GM21717 (cell line): ENCODE measurements around the gene ZNF335.

Source experiments
- ATAC-seq: cut with Tn5 transposase; IDR thresholded peaks from one replicate; pipeline ENCODE4 v1.9.1; 2021; ENCODE audit warnings: mild to moderate bottlenecking, moderate library complexity; ENCODE audit not compliant: unreplicated experiment

The ZNF335 gene

GRCh38 chr20:45952861-45953260, 19.1 kb downstream of the ZNF335 start:
- no peak for ATAC-seq

DNA sequence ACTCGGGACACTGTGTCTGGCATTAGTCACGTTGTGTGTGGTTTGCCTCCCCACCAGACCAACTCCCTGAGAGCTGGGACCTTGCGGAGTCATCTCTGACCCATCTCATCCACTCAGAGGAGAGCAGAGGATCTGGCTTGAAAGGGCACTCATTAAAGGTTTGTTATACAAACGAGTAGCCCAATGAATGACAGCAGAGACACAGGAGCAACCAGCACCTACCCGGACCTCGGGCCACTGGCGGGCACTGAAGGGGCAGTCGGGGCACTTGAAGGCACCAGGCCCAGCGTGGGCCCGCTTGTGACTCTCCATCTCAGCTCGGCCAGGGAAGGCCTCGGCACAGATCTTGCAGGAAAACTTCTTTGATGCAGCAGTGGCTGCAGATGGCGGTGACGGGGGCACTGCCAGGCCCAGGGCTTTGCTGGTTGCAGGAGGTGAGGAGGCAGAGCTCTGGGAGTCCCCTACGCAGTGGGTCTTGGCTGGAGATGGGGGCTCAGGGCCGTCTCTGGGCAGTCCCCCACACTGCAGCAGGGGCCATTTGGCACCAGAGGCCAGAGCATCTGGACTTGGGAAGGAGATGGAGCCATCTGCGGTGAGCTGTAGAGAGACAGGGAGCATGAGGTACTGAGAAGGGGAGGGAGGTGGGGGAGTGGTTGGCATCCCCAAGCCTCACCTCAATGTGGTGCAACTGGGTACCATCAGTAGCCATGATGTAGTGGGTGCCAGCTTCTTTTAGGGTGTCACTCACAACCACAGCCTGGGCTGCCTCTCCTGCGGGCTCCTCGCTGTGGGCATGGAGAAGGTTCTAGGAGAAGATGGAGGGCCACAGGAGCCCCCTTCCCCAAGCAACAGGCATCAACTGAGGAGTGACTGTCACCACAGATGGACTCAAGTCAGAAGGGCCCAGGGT, 19.8 kb downstream of the ZNF335 start:
- no peak for ATAC-seq

GRCh38 chr20:45950330-45950646, 21.7 kb downstream of the ZNF335 start:
- no peak for ATAC-seq

GRCh38 chr20:45949542-45950329, 22.3 kb downstream of the ZNF335 start:
- no peak for ATAC-seq

DNA sequence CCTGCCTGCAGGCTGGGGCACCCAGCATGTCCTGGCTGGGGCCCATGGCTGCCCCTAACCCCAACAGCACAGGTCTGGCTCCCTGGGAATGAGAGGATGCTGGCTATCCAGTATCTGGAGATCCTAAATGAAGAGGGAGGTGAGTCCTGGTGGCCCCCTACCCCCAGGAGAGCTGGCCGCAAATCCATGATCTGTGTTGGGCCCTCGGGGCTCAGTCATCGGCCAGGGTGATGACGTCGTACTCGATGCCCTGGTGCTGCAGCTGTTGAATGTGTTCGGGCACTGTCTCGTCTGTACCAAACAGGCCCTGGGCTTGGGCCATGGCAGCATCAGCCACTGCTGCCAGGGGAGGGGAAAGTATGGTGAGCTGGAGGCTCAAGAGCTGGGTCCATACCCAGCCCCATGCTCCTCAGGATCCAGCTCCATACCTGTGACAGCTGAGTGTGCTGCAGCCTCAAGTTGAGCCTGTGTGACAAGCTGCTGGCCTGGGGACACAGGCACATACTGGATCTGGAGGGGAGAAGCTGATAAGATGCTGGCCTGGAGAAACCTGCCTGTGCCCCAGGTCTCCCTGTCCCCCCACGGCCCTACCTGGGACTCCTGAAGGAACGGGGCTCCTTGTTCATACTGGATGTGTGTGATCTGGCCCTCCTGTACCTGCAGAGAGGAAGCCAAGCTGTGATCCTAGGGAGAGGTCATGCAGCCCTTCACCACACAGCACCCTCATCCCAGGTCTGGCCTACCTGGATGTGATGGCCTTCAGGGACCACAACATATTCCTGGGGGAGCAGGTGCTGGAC, 23.1 kb downstream of the ZNF335 start:
- no peak for ATAC-seq

GRCh38 chr20:45948261-45948733, 23.7 kb downstream of the ZNF335 start:
- no peak for ATAC-seq

DNA sequence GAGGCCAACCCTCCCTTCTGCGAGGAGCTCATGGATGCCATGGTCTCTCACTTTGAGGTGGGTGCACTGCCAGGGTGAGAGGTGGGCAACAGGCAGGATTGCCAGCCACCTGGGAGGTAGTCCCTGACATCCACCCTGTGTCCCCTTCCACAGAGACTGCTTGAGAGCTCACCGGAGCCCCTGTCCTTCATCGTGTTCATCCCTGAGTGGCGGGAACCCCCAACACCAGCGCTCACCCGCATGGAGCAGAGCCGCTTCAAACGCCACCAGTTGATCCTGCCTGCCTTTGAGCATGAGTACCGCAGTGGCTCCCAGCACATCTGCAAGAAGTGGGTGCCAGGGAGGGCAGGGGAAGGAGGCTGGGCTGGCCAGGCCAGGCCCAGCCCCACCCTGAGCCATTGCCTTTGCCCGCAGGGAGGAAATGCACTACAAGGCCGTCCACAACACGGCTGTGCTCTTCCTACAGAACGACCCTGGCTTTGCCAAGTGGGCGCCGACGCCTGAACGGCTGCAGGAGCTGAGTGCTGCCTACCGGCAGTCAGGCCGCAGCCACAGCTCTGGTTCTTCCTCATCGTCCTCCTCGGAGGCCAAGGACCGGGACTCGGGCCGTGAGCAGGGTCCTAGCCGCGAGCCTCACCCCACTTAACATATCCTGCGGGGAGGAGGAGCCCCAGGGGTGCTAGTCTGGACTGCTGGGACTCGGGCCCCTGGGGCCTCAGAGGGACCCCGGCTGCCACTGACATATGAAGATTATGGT, 24.7 kb downstream of the ZNF335 start:
- no peak for ATAC-seq

GRCh38 chr20:45946149-45946970, 25.6 kb downstream of the ZNF335 start:
- no peak for ATAC-seq

GRCh38 chr20:45945678-45946148, 26.3 kb downstream of the ZNF335 start:
- no peak for ATAC-seq

DNA sequence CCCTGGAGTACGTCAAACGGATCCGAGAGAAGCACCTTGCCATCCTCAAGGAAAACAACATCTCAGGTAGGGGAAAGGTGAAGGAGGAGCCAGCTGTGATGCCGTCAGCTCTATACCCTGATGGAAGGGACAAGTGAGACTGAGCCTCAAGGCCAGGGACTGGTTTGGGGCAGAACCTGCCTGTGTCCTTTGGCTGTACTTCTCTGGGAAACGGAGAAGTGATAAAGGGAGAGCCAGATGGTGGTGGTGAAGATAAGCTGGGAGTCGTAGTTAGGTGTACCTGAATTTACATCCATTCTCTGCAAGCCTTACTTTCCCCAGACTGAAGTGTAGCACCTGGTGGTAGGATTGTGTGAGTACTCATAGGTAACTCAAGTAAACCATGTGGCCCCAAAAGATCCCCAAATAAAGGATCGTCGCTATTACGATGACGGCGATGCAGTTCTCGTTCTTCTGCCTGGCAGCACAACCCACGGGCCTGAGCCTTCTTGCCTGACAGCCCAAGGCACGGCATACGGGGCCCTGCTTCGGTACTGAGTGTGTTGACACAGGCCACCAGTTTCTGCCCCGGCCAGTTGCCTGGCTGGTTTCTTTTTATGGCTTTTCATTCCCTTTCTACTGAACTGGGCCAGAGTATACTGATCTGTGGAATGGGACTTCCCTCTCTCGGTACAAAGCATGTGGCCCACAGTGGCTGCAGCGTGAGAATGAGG, 26.9 kb downstream of the ZNF335 start:
- ATAC-seq = no peak

- no peak for ATAC-seq
Observed at GRCh38 chr20:45944151-45944964, 27.6 kb downstream of the ZNF335 start.

GRCh38 chr20:45943613-45944012, 28.4 kb downstream of the ZNF335 start:
- no peak for ATAC-seq

DNA sequence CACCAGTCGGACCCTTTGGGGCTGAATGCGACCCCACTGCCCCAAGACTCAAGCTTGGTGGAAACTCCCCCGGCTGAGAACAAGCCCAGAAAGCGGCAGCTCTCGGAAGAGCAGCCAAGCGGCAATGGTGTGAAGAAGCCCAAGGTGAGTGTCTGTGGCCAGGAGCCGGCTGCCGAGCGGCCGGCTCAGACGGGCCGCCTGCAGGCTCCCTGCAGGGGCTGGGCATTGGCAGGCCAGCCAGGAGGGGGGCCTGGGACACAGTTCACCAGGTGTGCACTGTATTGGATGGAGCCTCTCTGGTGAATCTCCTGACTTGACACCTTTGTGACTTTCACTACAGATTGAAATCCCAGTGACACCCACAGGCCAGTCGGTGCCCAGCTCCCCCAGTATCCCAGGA, 31.5 kb downstream of the ZNF335 start:
- ATAC-seq = no peak

GRCh38 chr20:45940053-45940452, 31.9 kb downstream of the ZNF335 start:
- no peak for ATAC-seq

DNA sequence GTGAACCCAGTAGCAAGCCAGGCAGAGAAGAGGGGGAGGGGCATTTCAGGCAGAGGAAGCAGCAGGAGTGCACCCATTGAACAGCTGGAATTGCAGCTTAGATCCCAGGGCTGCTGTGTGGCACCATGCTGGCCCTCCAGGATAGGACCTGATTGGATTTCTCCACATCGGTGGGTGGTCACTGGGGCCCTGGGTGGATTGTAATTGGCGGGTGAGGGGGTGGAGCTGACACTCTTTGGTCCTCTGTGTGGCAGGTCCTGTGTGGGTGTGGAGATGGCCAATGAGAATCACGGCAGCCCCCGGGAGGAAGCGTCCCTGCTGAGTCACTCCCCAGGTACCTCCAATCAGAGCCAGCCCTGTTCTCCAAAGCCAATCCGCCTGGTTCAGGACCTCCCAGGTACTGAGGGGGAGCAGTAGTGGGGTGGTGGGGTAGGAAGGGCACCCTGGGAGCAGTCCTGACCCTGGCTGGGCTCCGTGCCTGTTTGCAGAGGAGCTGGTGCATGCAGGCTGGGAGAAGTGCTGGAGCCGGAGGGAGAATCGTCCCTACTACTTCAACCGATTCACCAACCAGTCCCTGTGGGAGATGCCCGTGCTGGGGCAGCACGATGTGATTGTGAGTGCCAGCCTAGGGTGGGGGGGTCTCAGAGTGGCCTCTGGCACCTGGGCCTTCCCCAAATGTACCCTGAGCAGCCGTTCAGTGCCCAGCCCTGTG, 33.1 kb downstream of the ZNF335 start:
- ATAC-seq = no peak

- no peak for ATAC-seq
Observed at GRCh38 chr20:45937765-45938164, 34.2 kb downstream of the ZNF335 start.

GRCh38 chr20:45935416-45936046, 36.5 kb downstream of the ZNF335 start:
- peak; percentile 17 for ATAC-seq
